ENCODE results near the gene WFS1. TPM values are rescaled to one million over a fixed set of nuclear protein-coding genes. Genes with fewer than 3 reads are reported as not detected.
A peak's percentile ranks its signal among the peaks of the same experiment; 100 is the strongest.

WFS1 gene
- total RNA-seq, 2 donors from 2014 or later = 77.9 to 131 TPM

DNA sequence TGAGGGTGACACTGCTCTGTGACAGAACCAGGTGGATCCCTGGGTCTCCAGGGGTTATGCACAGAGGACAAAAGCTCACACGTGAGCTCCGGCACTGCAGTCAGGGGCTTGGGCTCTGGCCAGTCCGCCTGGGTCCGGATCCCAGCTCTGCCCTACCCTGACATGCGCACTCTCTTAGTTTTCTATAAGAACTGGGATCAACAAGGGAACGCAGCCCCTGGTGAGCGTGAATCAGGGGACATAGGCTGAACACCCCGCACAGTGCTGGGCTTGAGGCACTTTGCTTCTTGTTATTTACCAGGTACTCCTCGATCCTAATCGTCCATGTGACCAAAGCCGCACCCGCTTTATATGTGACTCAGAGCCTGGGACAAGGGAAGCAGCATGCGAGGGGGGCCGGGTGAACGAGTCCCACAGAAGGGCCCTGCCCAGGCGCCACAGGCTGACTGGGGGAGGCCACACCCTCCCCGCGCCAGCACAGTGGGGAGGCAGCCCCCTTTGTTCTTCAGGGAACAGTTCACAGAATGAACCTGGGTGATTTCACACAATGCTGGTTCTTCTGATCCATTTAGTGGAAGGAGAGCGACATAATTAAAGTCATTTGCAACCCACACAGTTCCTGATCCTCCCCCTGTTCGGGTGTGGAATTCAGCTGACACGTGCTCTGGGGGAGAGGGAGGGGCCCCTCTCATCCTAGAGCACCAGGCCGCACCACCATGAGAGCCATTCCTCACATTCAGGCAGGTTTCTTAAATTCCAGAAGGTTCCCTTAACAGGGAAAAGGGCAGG lies 55.5 kb downstream of the WFS1 start:
- H3K27ac ChIP-seq = no peak overlapping the region
- ATAC-seq (ENCODE audit: insufficient number of reproducible peaks, low FRiP score, low read depth) = no peak

DNA sequence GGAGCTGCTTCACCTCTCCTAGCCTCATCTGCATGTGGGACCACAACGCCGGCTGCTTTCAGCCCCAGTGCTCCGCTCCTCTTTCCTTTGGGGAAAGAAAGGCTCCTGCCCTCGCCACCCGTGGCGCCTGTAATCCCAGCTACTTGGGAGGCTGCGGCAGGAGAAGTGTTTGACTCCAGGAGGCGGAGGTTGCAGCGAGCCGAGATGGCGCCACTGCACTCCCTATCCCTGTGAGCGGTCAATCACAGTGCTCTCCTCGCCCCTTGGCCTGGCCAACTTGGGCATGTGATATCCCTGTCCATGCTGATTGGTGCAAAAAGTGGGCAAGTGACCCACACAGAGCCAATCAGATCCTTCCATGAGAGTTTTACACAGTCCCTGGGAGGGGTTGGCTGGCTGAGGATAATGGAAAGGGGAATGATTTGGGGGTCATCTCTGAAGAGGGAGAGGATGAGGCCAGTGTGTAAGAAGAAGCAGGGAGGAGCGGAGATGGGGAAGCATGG lies 56.2 kb downstream of the WFS1 start:
- no peaks in the 10 kb centered on the region for H3K9me3 ChIP-seq
- no peaks in the 10 kb centered on the region for H3K27me3 ChIP-seq (replicated peaks; ENCODE audit: insufficient read depth)
- TF ChIP-seq, protein P1, sequence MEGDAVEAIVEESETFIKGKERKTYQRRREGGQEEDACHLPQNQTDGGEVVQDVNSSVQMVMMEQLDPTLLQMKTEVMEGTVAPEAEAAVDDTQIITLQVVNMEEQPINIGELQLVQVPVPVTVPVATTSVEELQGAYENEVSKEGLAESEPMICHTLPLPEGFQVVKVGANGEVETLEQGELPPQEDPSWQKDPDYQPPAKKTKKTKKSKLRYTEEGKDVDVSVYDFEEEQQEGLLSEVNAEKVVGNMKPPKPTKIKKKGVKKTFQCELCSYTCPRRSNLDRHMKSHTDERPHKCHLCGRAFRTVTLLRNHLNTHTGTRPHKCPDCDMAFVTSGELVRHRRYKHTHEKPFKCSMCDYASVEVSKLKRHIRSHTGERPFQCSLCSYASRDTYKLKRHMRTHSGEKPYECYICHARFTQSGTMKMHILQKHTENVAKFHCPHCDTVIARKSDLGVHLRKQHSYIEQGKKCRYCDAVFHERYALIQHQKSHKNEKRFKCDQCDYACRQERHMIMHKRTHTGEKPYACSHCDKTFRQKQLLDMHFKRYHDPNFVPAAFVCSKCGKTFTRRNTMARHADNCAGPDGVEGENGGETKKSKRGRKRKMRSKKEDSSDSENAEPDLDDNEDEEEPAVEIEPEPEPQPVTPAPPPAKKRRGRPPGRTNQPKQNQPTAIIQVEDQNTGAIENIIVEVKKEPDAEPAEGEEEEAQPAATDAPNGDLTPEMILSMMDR (IDR thresholded peaks at IDR 0.05) = no peak
- DNase-seq (ENCODE audit: low spot score) = no peak
- no peak overlapping the region for H3K27ac ChIP-seq
- H3K4me1 ChIP-seq (ENCODE audit: control insufficient read depth in 1 of 2, low read depth in 2 of 2) = no peaks in the 10 kb centered on the region
- no peak for ATAC-seq (ENCODE audit: insufficient number of reproducible peaks, low FRiP score, low read depth)
- H3K36me3 ChIP-seq = no peaks in the 10 kb centered on the region
- no peak overlapping the region for H3K4me3 ChIP-seq

More for the DNA sequence above, 55.5 kb downstream of the WFS1 start:
- H3K36me3 ChIP-seq = no peaks in the 10 kb centered on the region
- DNase-seq (ENCODE audit: low spot score) = no peak
- TF ChIP-seq, protein P1 (IDR thresholded peaks at IDR 0.05) = no peak
- no peaks in the 10 kb centered on the region for H3K4me1 ChIP-seq (ENCODE audit: control insufficient read depth in 1 of 2, low read depth in 2 of 2)
- no peak overlapping the region for H3K4me3 ChIP-seq
- no peaks in the 10 kb centered on the region for H3K27me3 ChIP-seq (replicated peaks; ENCODE audit: insufficient read depth)
- H3K9me3 ChIP-seq = no peaks in the 10 kb centered on the region

DNA sequence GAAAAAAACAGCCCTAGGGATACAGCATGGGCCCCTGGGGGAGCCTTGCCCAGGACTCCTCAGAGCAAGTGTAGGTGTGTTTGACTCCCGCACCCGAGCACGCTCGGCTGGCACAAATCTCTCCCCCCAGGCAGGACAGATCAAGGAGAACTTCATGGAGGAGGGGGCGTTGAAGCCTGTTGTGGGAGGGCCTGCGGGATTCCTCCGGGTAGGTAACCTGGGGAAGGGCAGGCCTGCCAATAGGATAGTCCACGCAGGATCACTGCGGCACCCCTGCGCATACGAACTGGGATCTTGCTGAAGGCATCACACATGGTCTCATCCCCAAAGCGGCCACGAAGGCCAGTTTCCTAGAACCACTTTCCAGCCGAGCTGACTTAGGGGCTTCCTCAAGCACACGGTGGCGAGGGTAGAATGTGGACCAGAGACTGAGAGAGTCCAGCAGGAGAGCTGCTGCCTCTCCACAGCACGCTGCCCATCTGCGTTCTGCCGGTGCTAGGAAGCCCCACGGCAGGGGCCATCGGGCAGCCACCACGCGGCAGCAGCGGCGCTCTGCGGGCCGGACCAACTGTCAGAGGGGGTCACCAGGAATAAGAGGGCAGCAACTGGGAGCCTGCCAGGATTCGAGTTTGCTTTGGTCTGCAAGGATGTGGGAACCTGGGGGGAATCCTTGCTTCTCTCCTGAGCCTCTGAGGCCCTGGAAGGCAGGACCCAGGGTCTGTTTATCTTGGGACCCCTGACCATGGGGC lies 56.8 kb downstream of the WFS1 start:
- Histone ChIP-seq H3K27me3 (replicated peaks; ENCODE audit: insufficient read depth) (no peaks in the 10 kb centered on the region), H3K9me3 (no peaks in the 10 kb centered on the region), H3K27ac (no peak overlapping the region), H3K4me1 (ENCODE audit: control insufficient read depth in 1 of 2, low read depth in 2 of 2) (no peaks in the 10 kb centered on the region), H3K4me3 (no peak overlapping the region), H3K36me3 (no peaks in the 10 kb centered on the region)
- ATAC-seq (ENCODE audit: insufficient number of reproducible peaks, low FRiP score, low read depth) (no peak), DNase-seq (ENCODE audit: low spot score) (no peak)
- TF ChIP-seq, protein P1 (IDR thresholded peaks at IDR 0.05) = no peak

DNA sequence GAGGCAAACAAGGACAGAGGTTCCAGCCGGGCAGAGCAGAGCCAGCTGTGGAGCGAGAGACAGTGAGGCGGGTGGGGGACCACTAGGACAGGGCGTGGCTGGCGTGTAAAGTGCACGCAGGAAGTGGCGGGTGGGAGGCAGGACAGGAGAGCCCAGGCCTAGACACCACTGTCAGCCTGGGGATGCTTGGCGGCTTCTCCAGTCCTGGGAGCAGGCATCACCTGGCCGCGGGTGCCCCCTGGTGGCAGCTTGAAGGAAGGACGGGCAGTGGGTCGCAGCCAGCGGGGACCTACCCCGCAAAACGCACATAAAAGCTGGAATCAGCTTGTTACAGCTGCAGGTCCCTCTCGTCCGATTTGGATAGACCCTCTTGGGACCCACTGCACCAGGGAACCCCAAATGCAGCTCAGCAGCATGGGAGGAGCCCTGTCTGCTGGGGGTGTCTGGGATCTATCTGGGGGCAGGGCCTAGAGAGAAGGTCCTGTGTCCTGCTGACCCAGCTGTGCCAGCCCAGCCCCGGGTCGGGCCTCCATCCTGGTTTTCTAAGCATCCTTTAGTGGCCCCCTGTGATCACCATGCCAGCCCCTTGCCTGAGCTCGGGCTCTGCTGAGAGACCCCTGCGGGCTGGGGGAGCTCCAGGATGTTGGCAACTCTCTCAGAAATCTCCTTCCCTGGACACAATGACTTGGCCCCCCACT lies 57.7 kb downstream of the WFS1 start:
- DNase-seq (ENCODE audit: low spot score) (peak; percentile 13), ATAC-seq (ENCODE audit: insufficient number of reproducible peaks, low FRiP score, low read depth) (peak; percentile 70)
- no peaks in the 10 kb centered on the region for H3K27me3 ChIP-seq (replicated peaks; ENCODE audit: insufficient read depth)
- no peak overlapping the region for H3K27ac ChIP-seq
- H3K36me3 ChIP-seq = no peaks in the 10 kb centered on the region
- H3K4me1 ChIP-seq (ENCODE audit: control insufficient read depth in 1 of 2, low read depth in 2 of 2) = no peaks in the 10 kb centered on the region
- TF ChIP-seq, protein P1 (IDR thresholded peaks at IDR 0.05) = peak; percentile 99
- no peaks in the 10 kb centered on the region for H3K9me3 ChIP-seq
- no peak overlapping the region for H3K4me3 ChIP-seq

DNA sequence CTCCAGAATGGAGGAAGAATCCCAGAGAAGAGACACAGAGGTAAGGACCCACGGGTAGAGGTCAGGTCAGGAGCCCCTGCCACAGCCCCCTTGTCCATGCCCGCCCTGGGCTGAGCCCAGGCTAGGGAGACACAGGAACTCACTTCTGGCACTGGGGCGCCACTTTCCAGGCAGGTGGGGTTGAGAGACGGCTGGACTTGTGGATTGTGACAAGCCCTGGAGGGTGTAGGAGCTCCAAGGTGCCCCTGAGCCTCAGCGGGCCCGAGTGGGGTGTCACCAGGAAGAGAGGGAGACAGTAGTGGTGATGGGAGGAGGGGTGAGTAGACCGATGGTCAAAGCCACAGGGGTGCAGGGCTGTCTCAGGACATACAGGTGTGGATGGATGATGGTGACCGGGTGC lies 58.9 kb downstream of the WFS1 start:
- DNase-seq (ENCODE audit: low spot score) (no peak), ATAC-seq (ENCODE audit: insufficient number of reproducible peaks, low FRiP score, low read depth) (no peak)
- Histone ChIP-seq H3K4me3 (no peak overlapping the region), H3K27me3 (replicated peaks; ENCODE audit: insufficient read depth) (no peaks in the 10 kb centered on the region), H3K27ac (no peak overlapping the region), H3K9me3 (no peaks in the 10 kb centered on the region), H3K36me3 (no peaks in the 10 kb centered on the region), H3K4me1 (ENCODE audit: control insufficient read depth in 1 of 2, low read depth in 2 of 2) (no peaks in the 10 kb centered on the region)
- TF ChIP-seq, protein P1 (IDR thresholded peaks at IDR 0.05) = no peak
